RWPE1 (cell line): ENCODE results near the gene U2AF1.
A peak's percentile ranks its signal among the peaks of the same experiment; 100 is the strongest.
"Not testable (repeated sequence)": the region's sequence is repeated elsewhere in the genome, so short reads cannot be mapped to it uniquely, and the experiment has no call there.

Source experiments
- CTCF ChIA-PET: fragments of 350-600 bp; sonication (Branson Sonifier 250); formaldehyde crosslinking; extraction: SDS; loops from one replicate; lab custom pipeline; 2021; lab: Yijun Ruan, JAX
- POLR2A ChIA-PET: fragments of 400-600 bp; formaldehyde crosslinking; extraction: SDS; loops from one replicate; lab custom pipeline; 2020; ENCODE audit warnings: antibody characterized with exemption; ENCODE audit not compliant: low non-redundant PET; lab: Yijun Ruan, JAX
- DNase-seq: peaks from one replicate; pipeline ENCODE4 v3.0.0; 2012; ENCODE audit warnings: low spot score
- H3K27ac ChIP-seq: fragments of 450-650 bp; 2 replicates; pipeline ENCODE4 v1.5.1; 2017

The U2AF1 gene, protein sequence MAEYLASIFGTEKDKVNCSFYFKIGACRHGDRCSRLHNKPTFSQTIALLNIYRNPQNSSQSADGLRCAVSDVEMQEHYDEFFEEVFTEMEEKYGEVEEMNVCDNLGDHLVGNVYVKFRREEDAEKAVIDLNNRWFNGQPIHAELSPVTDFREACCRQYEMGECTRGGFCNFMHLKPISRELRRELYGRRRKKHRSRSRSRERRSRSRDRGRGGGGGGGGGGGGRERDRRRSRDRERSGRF

DNA sequence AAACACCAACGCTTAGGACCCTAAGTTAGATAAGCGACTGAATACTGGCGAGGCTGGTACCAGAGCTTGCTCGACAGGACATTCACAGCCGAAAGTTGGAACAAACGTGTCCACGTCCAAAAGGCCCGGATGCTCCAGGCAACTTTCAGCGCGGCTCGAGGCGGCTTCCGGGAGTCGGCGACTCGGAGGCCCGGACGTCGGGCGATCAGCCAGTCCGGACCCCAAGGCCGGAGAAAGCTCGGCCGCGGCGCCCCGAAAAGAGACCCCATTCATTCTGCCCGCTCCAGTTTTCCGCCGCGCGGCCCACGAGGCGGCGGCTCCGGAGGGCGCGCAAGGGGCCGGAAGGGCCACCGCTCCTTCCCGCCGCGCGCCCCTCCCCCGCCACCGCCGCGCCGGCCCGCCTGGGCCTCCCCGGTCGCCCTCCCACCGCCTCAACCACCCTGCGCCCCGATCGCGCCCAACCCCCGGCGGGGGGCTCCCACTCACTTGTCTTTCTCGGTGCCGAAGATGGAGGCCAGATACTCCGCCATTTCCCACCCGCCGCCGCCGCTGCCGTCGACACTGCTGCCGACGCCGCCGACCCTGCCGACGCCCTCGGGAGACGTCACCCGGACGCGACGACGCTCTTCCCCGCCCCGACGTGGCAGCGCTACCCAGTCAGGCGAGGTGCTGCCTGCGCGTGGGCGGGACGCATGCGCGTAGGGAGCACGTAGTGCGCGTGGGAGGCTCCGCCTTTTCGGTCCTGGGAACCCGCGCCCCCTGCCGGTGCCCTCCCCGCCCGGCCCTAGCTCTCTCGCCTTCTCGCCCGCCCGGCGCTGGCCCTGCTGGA, at the start of gene U2AF1:
TSS of gene U2AF1 (minus strand) at position 606 of the 829 bp plus-strand sequence. CDS start at position 530, 76 bp downstream.
- H3K27ac ChIP-seq, result peak within 1 kb of the TSS; percentile 32; the same call in 1 of the 2 replicates
- POLR2A ChIA-PET, result not testable (repeated sequence)

DNA sequence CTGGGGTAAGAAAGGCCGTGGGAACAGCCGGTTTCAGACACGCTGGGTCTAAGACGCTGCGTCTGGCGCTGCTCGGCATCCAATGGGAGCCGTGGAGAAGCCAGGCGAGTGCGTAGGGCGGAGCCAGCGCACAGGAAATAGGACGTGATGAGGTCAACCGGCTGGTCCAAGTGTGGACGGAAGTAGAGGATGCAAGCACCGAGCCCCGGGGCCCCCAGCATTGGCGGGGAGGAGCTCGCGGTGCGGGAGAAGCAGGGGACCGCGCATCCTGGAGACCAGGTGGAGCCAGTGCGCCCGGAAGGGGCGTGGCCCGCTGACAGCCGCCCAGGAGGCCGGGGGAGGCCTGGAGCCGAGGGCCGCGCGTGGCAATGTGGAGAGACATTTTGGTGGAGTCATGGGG, 46.2 kb upstream of the U2AF1 start:
- POLR2A ChIA-PET, H3K27ac ChIP-seq, CTCF ChIA-PET, DNase-seq: not testable (repeated sequence)

More for the DNA sequence above, at the start of gene U2AF1:
- CTCF ChIA-PET, DNase-seq: not testable (repeated sequence)

DNA sequence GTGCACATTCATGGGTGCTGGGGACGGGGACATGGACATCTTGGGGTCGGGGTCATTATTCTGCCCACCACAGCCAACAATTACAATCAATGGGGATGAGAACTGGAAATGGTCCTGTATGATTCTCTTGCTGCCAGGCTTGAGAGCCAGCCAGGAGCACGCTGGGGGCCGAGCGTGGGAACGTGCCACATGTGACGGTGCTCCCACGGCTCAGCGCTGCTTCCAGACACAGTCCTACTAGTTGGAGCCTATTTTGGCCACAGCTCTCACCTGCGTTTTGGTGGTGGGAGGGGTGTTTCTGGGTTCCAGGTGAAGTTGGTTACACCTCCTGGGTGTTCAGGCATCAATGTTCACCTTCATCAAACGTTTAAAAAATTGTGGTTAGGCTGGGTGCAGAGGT, 42.0 kb upstream of the U2AF1 start:
- DNase-seq, CTCF ChIA-PET, POLR2A ChIA-PET, H3K27ac ChIP-seq: not testable (repeated sequence)

DNA sequence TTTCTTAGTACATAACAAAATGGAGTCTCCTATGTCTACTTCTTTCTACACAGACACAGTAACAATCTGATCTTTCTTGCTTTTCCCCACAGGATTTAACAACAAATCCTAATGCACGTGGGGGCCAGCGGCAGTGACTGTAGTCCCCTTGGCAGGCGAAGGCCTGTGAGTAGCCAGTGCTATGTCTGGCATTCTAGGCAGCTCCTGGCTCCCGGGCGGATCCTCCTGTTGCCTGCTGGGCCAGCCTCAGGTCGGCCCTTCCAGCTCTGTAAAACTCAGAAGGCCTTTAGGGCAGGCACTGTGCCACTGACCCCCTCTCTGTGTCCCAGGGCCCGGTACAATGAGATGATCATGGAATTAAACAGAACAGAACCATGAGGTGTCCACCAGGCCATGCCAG, 40.6 kb upstream of the U2AF1 start:
- POLR2A ChIA-PET, DNase-seq, H3K27ac ChIP-seq, CTCF ChIA-PET: not testable (repeated sequence)

DNA sequence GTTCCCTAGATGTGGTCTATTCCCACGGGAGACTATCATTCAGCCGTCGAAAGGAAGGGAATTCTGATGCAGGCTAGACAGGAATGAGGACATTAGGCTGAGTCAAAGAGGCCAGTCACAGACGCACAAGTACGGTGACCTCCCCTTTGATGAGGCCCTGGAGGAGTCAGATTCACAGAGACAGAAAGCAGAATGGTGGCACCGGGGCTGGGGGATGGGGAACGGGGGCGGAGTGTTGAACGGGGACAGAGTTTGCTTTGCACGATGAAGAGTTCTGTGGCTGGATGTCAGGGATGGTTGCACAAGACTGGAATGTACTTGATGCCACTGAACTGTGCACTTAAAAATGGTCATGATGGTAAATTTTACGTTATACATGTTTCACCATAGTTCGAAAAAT, 39.3 kb upstream of the U2AF1 start:
- POLR2A ChIA-PET, DNase-seq, H3K27ac ChIP-seq, CTCF ChIA-PET: not testable (repeated sequence)

DNA sequence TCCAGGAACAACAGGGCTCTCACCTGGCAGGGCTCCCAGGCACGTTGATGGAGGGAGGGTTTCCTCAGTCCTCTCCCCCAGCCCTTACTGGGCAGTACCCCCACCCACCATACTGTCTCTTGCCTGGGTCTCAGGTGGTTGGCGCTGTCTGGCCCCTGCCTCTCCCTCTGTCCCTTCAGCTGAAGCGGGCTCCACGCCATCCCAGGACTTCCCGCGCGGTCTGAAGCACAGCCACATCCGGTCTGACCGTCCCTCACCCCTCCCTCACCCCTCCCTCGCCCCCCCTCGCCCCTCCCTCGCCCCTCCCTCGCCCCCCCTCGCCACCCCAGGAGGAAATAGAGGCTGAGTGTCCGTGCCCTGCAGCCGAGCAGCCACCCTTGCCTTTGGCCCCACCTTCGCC, 34.0 kb upstream of the U2AF1 start:
- H3K27ac ChIP-seq, CTCF ChIA-PET, POLR2A ChIA-PET, DNase-seq: not testable (repeated sequence)

DNA sequence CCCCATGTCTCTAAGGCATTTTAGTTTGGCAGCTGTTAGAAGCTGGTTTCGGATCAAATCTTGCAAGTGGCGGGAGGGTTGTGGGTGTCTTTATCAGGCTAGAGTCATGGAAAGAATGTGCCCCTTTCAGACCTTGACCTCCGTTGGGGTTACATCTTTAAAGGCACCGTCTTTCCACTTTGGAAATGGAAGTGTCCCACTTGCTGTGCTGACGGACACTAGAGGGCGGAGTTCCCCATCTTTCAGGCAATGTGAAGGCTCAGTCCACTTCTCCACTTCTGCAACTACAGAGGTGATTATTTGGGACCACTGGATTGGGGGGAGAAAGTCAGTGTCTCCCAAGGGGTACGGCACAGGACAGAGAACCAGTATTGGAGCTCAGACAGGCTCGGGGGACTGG, 31.6 kb upstream of the U2AF1 start:
- POLR2A ChIA-PET, DNase-seq, CTCF ChIA-PET, H3K27ac ChIP-seq: not testable (repeated sequence)

DNA sequence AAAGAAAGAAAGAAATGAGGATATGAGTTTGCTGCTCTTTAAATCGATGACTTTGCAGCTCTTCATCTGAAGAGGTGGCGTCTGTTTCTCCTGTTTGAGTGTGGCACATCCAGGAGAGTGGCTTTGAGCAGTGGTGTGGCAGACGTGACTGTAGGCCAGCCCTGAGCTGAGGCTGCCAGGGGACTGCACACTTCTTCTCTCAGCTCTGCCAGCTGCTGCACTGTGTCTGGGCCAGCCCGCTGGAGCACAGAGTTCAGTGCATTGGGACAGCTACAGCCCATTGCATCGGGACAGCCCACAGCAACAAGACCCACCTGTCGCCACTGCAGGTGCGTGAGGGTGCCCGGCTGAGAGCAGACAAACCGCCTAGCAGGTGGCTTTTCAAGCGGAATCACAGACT, 27.1 kb upstream of the U2AF1 start:
- DNase-seq, POLR2A ChIA-PET, CTCF ChIA-PET, H3K27ac ChIP-seq: not testable (repeated sequence)

DNA sequence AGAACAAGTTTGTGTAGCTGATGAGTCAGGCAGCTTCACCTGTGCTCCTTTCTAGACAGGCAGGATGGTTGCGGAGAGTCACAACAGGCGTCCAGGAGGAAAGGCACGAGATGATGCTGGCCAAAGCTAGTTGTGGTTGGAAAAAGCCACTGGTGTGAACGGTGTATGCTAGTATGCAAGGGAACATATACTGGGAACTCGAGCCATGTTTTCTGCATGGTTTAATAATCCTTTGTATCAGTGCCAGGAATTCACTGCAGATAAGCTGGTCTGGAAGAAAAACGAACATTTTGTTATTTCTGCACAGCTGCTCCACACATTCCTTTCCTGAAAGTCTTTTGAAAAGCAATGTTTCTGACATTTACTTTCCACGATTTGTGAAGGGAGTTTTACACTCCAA, 22.7 kb upstream of the U2AF1 start:
- DNase-seq, H3K27ac ChIP-seq, POLR2A ChIA-PET, CTCF ChIA-PET: not testable (repeated sequence)

DNA sequence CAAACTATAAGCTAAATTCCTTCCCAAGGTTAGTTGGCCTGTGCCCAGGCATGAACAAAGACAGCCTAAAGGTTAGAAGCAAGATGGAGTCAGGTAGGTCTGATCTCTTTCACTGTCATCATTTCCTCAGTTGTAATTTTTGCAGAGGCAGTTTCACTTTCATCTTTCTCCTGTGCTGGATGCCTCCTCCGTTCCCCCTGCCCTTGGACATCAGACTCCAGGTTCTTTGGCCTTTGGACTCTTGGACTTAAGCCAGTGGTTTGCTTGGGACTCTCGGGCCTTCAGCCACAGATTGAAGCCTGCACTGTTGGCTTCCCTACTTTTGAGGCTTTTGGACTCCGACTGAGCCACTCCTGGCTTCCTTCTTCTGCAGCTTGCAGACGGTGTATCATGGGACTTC, 8.6 kb upstream of the U2AF1 start:
- DNase-seq, H3K27ac ChIP-seq, POLR2A ChIA-PET, CTCF ChIA-PET: not testable (repeated sequence)

DNA sequence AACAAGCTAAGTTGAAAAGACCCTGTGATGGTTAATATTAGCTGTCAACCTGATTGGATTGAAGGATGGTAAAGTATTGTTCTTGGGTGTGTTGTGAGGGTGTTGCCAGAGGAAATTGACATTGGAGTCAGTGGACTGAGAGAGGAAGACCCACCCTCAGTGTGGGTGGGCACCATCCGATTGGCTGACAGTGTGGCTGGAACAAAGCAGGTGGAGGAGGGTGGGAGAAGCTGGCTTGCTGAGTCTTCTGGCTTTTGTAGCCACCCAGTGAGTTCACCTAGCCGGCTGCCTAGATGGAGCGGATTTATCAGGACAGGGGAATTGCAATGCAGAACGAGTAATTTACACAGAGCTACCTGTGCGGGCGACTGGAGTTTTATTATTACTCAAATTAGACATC, 7.1 kb upstream of the U2AF1 start:
- CTCF ChIA-PET, DNase-seq, H3K27ac ChIP-seq, POLR2A ChIA-PET: not testable (repeated sequence)

DNA sequence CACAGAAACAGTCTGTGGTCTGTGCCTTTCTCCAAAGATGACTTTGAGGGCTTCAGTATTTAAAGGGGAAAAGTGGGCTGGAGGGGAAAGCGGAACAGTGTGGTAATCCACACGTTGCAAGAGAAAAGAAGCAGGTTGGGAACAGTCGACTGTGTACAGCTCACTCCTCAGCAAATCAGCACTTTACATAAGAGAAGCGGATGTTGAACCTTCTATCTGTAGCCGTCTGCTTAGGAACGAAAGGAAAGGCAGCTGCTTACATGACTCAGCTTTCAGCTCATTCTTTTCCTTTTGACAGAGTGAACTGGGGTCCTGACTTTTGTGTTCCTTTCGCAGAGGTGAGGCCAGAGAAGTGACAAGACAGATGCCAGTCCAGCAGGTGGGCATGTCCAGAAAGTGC, 1.6 kb upstream of the U2AF1 start:
- DNase-seq, CTCF ChIA-PET, POLR2A ChIA-PET, H3K27ac ChIP-seq: not testable (repeated sequence)

DNA sequence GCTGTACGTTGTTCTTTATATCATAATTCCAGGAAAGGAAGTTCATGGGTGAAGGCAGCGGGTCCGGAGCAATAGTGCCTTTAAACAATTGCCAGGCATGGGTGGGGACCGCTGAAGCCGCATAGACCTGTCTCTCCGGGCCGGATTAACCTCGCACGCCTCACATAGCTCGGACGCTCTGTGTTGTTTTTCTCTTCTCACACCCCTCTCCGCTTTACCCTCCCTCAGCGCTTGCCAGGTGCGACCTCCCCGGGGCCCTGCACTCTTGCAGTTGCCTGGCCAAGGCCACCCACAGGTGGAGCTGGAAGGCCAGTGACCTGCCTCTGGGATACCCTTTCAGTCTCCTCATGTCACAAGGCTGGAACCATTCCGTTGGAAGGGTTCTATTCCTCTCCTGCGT, 807 bp upstream of the U2AF1 start:
- DNase-seq, H3K27ac ChIP-seq, CTCF ChIA-PET, POLR2A ChIA-PET: not testable (repeated sequence)

DNA sequence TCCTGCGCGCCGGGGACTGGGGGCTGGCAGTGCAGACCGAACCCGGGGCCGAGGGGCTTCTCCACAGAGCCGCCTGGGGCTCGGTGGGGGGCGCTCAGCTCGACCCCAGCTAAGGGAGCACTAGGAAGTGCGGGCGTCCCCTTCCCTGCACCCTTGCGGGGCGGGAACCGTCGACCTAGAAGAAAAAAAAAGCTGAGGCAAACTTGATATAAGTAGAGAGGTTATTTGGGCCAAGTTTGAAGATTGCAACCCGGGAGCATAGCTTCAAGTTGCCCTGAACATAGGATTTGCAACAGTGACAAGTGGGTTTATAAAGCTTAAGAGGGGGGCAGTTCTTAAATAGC, 396 bp upstream of the U2AF1 start:
- POLR2A ChIA-PET, DNase-seq: not testable (repeated sequence)

DNA sequence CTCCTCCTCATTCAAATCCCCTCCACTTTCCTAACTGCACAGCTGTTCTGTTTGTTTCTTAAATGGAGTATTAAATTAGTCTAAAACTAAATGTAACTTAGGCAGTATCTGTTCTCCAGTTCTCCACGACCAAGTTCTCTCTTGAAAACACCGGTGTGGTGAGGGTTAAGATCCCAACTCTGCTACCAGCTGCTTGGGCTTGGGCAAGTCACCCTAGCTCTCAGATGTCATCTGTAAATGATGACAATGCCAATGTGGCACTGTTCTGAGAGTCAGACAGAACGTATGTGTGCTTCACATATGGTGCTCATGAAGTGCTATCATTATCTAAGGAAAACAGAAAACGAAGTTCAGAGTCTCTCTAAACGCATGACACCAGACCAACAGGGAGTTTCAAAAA, 2.7 kb downstream of the U2AF1 start:
- CTCF ChIA-PET, DNase-seq, H3K27ac ChIP-seq, POLR2A ChIA-PET: not testable (repeated sequence)

More for the DNA sequence above, 396 bp upstream of the U2AF1 start:
- H3K27ac ChIP-seq, CTCF ChIA-PET: not testable (repeated sequence)

DNA sequence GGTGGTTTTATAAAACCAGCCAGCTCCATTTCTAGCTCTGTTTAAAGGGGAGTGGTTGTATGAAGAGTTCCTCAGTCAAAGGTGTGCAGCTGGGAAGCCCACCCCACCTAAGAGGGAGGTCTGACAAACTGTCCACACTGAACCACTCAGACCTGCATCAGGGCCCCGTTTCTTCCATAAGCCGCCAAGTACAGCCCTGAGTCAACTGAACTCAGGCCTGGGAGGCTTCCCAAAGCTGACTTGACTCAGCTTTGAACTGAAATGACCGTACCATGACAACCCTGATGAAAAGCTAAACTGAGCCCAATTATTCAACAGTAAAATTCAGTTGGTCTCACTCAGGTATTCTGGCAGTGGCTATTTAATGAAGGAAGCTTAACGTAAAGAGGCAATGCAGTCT, 5.1 kb downstream of the U2AF1 start:
- POLR2A ChIA-PET, H3K27ac ChIP-seq, DNase-seq, CTCF ChIA-PET: not testable (repeated sequence)

DNA sequence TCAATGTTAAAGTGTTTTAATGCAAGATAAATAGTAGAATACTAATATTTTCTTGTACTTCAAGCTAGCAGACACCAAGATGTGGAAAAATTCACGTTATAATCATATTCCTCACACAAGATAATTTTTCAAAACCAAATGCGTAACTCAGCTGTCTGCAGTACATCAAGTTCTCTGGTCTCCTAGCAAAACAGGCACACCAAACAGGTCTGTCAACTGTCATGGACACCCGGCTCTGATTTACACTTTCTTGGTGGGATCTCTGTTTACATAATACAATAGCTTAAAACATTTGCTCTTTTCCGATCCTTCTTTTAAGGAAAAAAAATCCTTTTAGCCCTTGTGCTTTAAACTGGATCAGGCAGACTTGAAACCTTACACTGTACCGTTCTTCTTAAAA, 5.7 kb downstream of the U2AF1 start:
- DNase-seq, POLR2A ChIA-PET, CTCF ChIA-PET, H3K27ac ChIP-seq: not testable (repeated sequence)

DNA sequence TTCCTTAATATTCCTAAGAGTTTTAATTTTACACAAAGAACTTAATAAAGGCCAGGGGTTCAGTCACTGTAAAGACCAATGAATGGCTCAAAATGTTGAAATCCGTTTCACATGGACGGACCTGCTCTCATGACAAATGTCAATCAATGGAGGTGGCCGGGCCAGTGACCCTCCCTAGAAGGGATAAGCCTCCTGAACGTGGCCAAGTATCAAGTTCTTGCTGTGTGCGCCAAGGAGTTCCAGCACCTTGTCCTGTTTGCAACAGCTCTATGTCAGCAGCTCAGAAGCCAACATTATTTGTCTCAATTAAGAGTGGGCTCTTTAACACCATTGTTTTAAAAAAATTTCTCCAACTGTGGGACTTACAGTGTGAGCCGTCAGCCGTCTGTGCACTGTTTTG, 6.4 kb downstream of the U2AF1 start:
- POLR2A ChIA-PET, H3K27ac ChIP-seq, CTCF ChIA-PET, DNase-seq: not testable (repeated sequence)
